HCT116 (cell line): ENCODE data around the gene PMM1. TPM values are rescaled to one million over a fixed set of nuclear protein-coding genes. Genes with fewer than 3 reads are reported as not detected.
A peak's percentile ranks its signal among the peaks of the same experiment; 100 is the strongest.

Experiments used
- ATAC-seq: fragments of 200-7000 bp; cut with Tn5 transposase; 2 replicates; pipeline ENCODE4 v1.9.1; 2020; ENCODE audit warnings: mild to moderate bottlenecking, moderate library complexity
- BruUV-seq: library from RNA; stranded (reverse); fragments of 400-500 nt; replicated peaks from 2 replicates; lab custom pipeline; 2021; lab: Mats Ljungman, UMichigan
- CTCF ChIA-PET: fragments of 300-600 bp; sonication (Branson Sonifier 250); formaldehyde crosslinking; loops from one replicate; lab custom pipeline; 2021; ENCODE audit warnings: antibody characterized with exemption; lab: Charles Lee
- POLR2A ChIA-PET: fragments of 300-600, 350-600 bp; sonication (Branson Sonifier 250); formaldehyde crosslinking; loops from one replicate; lab custom pipeline; 2021; ENCODE audit warnings: antibody characterized with exemption; lab: Charles Lee
- RAD21 ChIA-PET, 2 experiments: fragments of 300-600 bp; sonication (Branson Sonifier 250); formaldehyde crosslinking; loops; one replicate each; lab custom pipeline; 2023; ENCODE audit warnings: low total read pairs in 2 of 2; ENCODE audit not compliant: uncharacterized antibody in 2 of 2, unreplicated experiment in 2 of 2, low non-redundant PET in 1 of 2; lab: Charles Lee
- DNase-seq: peaks from one replicate; pipeline ENCODE4 v3.0.0-alpha.2; 2010; ENCODE audit warnings: low read depth, low spot score
- H2AFZ ChIP-seq: fragments of 200-600 bp; shearing (Covaris generic), sonication (generic); 2 replicates; pipeline ENCODE4 v1.6.1; 2017; ENCODE audit warnings: low read depth, mixed run types, mixed read lengths, antibody characterized with exemption, low read length; ENCODE audit not compliant: poor library complexity, severe bottlenecking
- H3K27ac ChIP-seq: 2 replicates; pipeline ENCODE4 v1.5.1; 2012; ENCODE audit warnings: low read depth, low read length
- H3K27me3 ChIP-seq: fragments of 200-600 bp; sonication (generic); 2 replicates; pipeline ENCODE4 v1.6.1; 2016; ENCODE audit warnings: mixed run types, low read length, mixed read lengths; ENCODE audit not compliant: insufficient read depth
- H3K36me3 ChIP-seq, 2 experiments: fragments of 200-500 bp in 1 of 2; fragments of 200-600 bp in 1 of 2; sonication (Bioruptor generic) in 1 of 2; sonication (generic) in 1 of 2; 2 replicates each; pipeline versions ENCODE4 v1.5.1 to v1.6.1; 2014 to 2016; ENCODE audit warnings: low read length in 2 of 2, inconsistent platforms in 1 of 2, mixed read lengths in 1 of 2, mixed run types in 1 of 2; ENCODE audit not compliant: insufficient read depth in 2 of 2, control insufficient read depth in 1 of 2
- H3K4me1 ChIP-seq, 2 experiments: fragments of 200-600 bp in 1 of 2; sonication (generic) in 1 of 2; 2 replicates each; pipeline versions ENCODE4 v1.5.1 to v1.6.1; 2012 to 2017; ENCODE audit warnings: low read length in 2 of 2, inconsistent platforms in 1 of 2, mild to moderate bottlenecking in 1 of 2, mixed read lengths in 1 of 2, mixed run types in 1 of 2, moderate library complexity in 1 of 2; ENCODE audit not compliant: insufficient read depth in 2 of 2, control insufficient read depth in 1 of 2
- H3K4me2 ChIP-seq: fragments of 200-600 bp; sonication (generic); 2 replicates; pipeline ENCODE4 v1.6.1; 2017; ENCODE audit warnings: mixed run types, low read length, mixed read lengths
- H3K4me3 ChIP-seq, 2 experiments: fragments of 200-600 bp in 1 of 2; sonication (generic) in 1 of 2; replicated peaks in 1 of 2; 2 replicates each; pipeline ENCODE4 v1.5.1; 2011 to 2016; ENCODE audit warnings: low read length in 2 of 2, control low read depth in 1 of 2, low read depth in 1 of 2, mild to moderate bottlenecking in 1 of 2, mixed read lengths in 1 of 2, mixed run types in 1 of 2
- H3K79me2 ChIP-seq: fragments of 200-600 bp; sonication (generic); 2 replicates; pipeline ENCODE4 v1.6.1; 2017; ENCODE audit warnings: mild to moderate bottlenecking, mixed run types, low read length, moderate library complexity, mixed read lengths; ENCODE audit not compliant: insufficient read depth
- H3K9ac ChIP-seq: fragments of 200-600 bp; sonication (generic); 2 replicates; pipeline ENCODE4 v1.6.1; 2016; ENCODE audit warnings: low read length, mixed read lengths
- H3K9me2 ChIP-seq: fragments of 200-600 bp; sonication (generic), shearing (Covaris generic); 2 replicates; pipeline ENCODE4 v1.6.1; 2017; ENCODE audit warnings: mixed run types, mild to moderate bottlenecking, moderate library complexity; ENCODE audit not compliant: insufficient read depth
- H3K9me3 ChIP-seq, 2 experiments: fragments of 200-500 bp in 1 of 2; fragments of 200-600 bp in 1 of 2; sonication (Bioruptor generic) in 1 of 2; sonication (generic) in 1 of 2; 2 replicates each; pipeline ENCODE4 v1.6.1; 2014 to 2017; ENCODE audit warnings: low read length in 2 of 2, mixed read lengths in 2 of 2, inconsistent platforms in 1 of 2, low read depth in 1 of 2, mild to moderate bottlenecking in 1 of 2, mixed run types in 1 of 2, moderate library complexity in 1 of 2; ENCODE audit not compliant: control insufficient read depth in 1 of 2, insufficient read depth in 1 of 2
- H4K20me1 ChIP-seq: fragments of 200-600 bp; sonication (generic), shearing (Covaris generic); 2 replicates; pipeline ENCODE4 v1.6.1; 2017; ENCODE audit warnings: mixed run types, mild to moderate bottlenecking, moderate library complexity; ENCODE audit not compliant: insufficient read depth
- CBX3 ChIP-seq: IDR thresholded peaks from 2 replicates; pipeline ENCODE4 v1.6.1; 2012; ENCODE audit warnings: low read depth
- CEBPB ChIP-seq: IDR thresholded peaks from 2 replicates; pipeline ENCODE4 v1.6.1; 2012; ENCODE audit warnings: low read depth
- EGR1 ChIP-seq: IDR thresholded peaks from 2 replicates; pipeline ENCODE4 v1.6.1; 2012; ENCODE audit warnings: low read depth
- EZH2 ChIP-seq: fragments of 200-600 bp; sonication (generic); IDR thresholded peaks from 2 replicates; pipeline ENCODE4 v1.6.1; 2017; ENCODE audit warnings: antibody characterized with exemption, mixed run types
- FOSL1 ChIP-seq: IDR thresholded peaks from 2 replicates; pipeline ENCODE4 v1.6.1; 2012; ENCODE audit warnings: low read depth
- POLR2A ChIP-seq: IDR thresholded peaks from 2 replicates; pipeline ENCODE4 v1.7.0; 2011; ENCODE audit warnings: borderline replicate concordance; ENCODE audit not compliant: insufficient read depth, insufficient read length; ENCODE audit errors: extremely low read depth
- POLR2AphosphoS5 ChIP-seq: IDR thresholded peaks from 2 replicates; pipeline ENCODE4 v1.6.1; 2011; ENCODE audit warnings: mild to moderate bottlenecking, low read depth, low read length, moderate library complexity
- RAD21 ChIP-seq: IDR thresholded peaks from 2 replicates; pipeline ENCODE4 v1.6.1; 2012; ENCODE audit warnings: low read depth, mild to moderate bottlenecking
- SIN3A ChIP-seq: IDR thresholded peaks from 2 replicates; pipeline ENCODE4 v1.6.1; 2012; ENCODE audit warnings: low read depth
- SP1 ChIP-seq: IDR thresholded peaks from 2 replicates; pipeline ENCODE4 v1.6.1; 2012; ENCODE audit warnings: low read depth
- SRF ChIP-seq: IDR thresholded peaks from 2 replicates; pipeline ENCODE4 v1.6.1; 2012; ENCODE audit warnings: low read depth
- TCF7L2 ChIP-seq: IDR thresholded peaks from 2 replicates; pipeline ENCODE4 v1.7.0; 2011; ENCODE audit warnings: borderline replicate concordance, inconsistent platforms; ENCODE audit not compliant: insufficient read depth, insufficient read length; ENCODE audit errors: extremely low read depth
- ZFX ChIP-seq: fragments of 450-650 bp; IDR thresholded peaks from 2 replicates; pipeline ENCODE4 v1.6.1; 2017
- ZNF274 ChIP-seq: fragments of 200-500 bp; sonication (Bioruptor generic); IDR thresholded peaks from 2 replicates; pipeline ENCODE4 v1.6.1; 2014; ENCODE audit warnings: mild to moderate bottlenecking, low read depth, low read length, inconsistent platforms
- intact Hi-C: fragments of 100-400 bp; cut with micrococcal nuclease; formaldehyde crosslinking; loops from 2 replicates; pipeline ENCODE4 v1.10.0; 2022
- total RNA-seq: library from RNA; stranded (reverse); gene quantifications from one replicate; pipeline ENCODE4 v1.2.1, GENCODE V29; 2021; ENCODE audit not compliant: unreplicated experiment
- TF ChIP-seq, protein P1 (sequence below): IDR thresholded peaks from 2 replicates; pipeline ENCODE4 v1.6.1; 2011; ENCODE audit warnings: mild to moderate bottlenecking, low read length, moderate library complexity; ENCODE audit not compliant: insufficient replicate concordance; ENCODE audit errors: extremely low read depth
- TF ChIP-seq, protein P2 (sequence below): IDR thresholded peaks from 2 replicates; pipeline ENCODE4 v1.6.1; 2012; ENCODE audit warnings: low read depth
- TF ChIP-seq, protein P3 (sequence below): IDR thresholded peaks from 2 replicates; pipeline ENCODE4 v1.6.1; 2012
- TF ChIP-seq, protein P4 (sequence below): IDR thresholded peaks from 2 replicates; pipeline ENCODE4 v1.6.1; 2012

The PMM1 gene
- total RNA-seq, 1 experiment from 2014 or later = 31.7 TPM

DNA sequence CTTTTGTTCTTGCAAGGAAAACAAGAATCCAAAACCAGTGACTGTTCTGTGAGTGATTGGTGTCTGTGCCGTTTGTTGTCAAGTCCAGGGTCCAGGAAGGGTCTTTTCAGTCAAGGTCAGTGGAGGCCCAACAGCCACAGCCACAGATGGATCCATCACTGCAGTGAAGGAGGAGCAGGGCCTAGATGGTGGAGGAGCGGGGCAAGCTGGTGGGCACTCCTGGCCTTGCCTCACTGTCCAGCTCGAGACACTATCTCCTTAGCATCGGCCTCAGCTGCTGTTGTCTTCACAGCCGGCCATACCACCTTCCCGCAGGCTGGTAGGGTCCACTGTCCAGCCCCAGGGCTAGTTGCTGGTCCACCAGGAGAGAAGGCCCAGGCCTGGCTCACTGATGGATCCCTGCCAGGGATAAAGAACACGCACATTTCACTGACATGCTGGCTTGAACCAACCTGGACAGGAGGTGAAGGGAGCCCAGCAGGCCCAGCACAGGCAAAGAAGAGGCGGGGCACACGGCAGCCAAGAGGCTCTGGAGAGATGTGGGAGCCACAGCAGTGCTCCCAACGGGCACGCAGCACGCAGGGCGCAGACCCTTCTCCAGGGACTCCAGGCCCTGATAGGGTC, 60.6 kb downstream of the PMM1 start:
- peak overlapping the region; percentile 40; the same call in 1 of the 2 replicates for H3K27ac ChIP-seq
- CTCF ChIA-PET = interaction anchor here (3.5 kb wide), 1 partner anchor 126 kb away, joined by 35 read pairs; no protein-coding TSS in a partner anchor
- H3K79me2 ChIP-seq = peaks cover 39% of the 10 kb centered on the region
- no peak overlapping the region for H3K4me2 ChIP-seq
- H3K27me3 ChIP-seq = no peaks in the 10 kb centered on the region
- peaks cover 46 to 73% of the 10 kb centered on the region in 2 experiments; a peak in 3 of 4 replicates for H3K36me3 ChIP-seq
- H3K9me2 ChIP-seq = no peaks in the 10 kb centered on the region
- TF ChIP-seq POLR2AphosphoS5 = no peak; the same call in 1 of the 2 replicates
- no peak for TF ChIP-seq EZH2
- TF ChIP-seq, protein P1, sequence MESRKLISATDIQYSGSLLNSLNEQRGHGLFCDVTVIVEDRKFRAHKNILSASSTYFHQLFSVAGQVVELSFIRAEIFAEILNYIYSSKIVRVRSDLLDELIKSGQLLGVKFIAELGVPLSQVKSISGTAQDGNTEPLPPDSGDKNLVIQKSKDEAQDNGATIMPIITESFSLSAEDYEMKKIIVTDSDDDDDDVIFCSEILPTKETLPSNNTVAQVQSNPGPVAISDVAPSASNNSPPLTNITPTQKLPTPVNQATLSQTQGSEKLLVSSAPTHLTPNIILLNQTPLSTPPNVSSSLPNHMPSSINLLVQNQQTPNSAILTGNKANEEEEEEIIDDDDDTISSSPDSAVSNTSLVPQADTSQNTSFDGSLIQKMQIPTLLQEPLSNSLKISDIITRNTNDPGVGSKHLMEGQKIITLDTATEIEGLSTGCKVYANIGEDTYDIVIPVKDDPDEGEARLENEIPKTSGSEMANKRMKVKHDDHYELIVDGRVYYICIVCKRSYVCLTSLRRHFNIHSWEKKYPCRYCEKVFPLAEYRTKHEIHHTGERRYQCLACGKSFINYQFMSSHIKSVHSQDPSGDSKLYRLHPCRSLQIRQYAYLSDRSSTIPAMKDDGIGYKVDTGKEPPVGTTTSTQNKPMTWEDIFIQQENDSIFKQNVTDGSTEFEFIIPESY = no peak
- no peak for TF ChIP-seq FOSL1
- no peak for TF ChIP-seq CEBPB
- no peak for TF ChIP-seq TCF7L2
- no peak for TF ChIP-seq RAD21
- no peak for TF ChIP-seq EGR1
- no peak for TF ChIP-seq SIN3A
- no peak for TF ChIP-seq SRF
- TF ChIP-seq ZNF274 = no peak
- TF ChIP-seq, protein P2, sequence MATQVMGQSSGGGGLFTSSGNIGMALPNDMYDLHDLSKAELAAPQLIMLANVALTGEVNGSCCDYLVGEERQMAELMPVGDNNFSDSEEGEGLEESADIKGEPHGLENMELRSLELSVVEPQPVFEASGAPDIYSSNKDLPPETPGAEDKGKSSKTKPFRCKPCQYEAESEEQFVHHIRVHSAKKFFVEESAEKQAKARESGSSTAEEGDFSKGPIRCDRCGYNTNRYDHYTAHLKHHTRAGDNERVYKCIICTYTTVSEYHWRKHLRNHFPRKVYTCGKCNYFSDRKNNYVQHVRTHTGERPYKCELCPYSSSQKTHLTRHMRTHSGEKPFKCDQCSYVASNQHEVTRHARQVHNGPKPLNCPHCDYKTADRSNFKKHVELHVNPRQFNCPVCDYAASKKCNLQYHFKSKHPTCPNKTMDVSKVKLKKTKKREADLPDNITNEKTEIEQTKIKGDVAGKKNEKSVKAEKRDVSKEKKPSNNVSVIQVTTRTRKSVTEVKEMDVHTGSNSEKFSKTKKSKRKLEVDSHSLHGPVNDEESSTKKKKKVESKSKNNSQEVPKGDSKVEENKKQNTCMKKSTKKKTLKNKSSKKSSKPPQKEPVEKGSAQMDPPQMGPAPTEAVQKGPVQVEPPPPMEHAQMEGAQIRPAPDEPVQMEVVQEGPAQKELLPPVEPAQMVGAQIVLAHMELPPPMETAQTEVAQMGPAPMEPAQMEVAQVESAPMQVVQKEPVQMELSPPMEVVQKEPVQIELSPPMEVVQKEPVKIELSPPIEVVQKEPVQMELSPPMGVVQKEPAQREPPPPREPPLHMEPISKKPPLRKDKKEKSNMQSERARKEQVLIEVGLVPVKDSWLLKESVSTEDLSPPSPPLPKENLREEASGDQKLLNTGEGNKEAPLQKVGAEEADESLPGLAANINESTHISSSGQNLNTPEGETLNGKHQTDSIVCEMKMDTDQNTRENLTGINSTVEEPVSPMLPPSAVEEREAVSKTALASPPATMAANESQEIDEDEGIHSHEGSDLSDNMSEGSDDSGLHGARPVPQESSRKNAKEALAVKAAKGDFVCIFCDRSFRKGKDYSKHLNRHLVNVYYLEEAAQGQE = no peak
- TF ChIP-seq POLR2A = no peak
- TF ChIP-seq ZFX = no peak
- TF ChIP-seq, protein P3, sequence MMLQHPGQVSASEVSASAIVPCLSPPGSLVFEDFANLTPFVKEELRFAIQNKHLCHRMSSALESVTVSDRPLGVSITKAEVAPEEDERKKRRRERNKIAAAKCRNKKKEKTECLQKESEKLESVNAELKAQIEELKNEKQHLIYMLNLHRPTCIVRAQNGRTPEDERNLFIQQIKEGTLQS = no peak
- no peak for TF ChIP-seq CBX3
- no peak for TF ChIP-seq SP1
- TF ChIP-seq, protein P4, sequence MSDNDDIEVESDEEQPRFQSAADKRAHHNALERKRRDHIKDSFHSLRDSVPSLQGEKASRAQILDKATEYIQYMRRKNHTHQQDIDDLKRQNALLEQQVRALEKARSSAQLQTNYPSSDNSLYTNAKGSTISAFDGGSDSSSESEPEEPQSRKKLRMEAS = no peak
- TF ChIP-seq, all 23 proteins: peak for 0
- Histone ChIP-seq H2AFZ (no peak overlapping the region), H3K9me3 (no peaks in the 10 kb centered on the region), H3K9ac (no peak overlapping the region), H4K20me1 (peaks cover 9% of the 10 kb centered on the region; the same call in 1 of the 2 replicates), H3K4me1 (no peaks in the 10 kb centered on the region), H3K4me3 (no peak overlapping the region)
- no TSS peak for BruUV-seq
- ChIA-PET POLR2A (interaction anchor here (0.6 kb wide), 1 partner anchor 148 kb away, joined by 9 read pairs; no protein-coding TSS in a partner anchor), RAD21 (no interaction called here)
- DNase-seq (no peak), ATAC-seq (no peak)
- intact Hi-C loops = no loop called here
